IMR-90 (cell line): ENCODE measurements around the gene ESD. TPM values are rescaled to one million over a fixed set of nuclear protein-coding genes. Genes with fewer than 3 reads are reported as not detected.

Experiments used
- polyA plus RNA-seq, 3 experiments: library from polyadenylated mRNA; depleted of rRNA; stranded (reverse); fragments of >200 nt; gene quantifications; 2 replicates each; pipeline ENCODE4 v1.2.3, GENCODE V29; 2012; ENCODE audit warnings: low replicate concordance in 1 of 3
- total RNA-seq: library from RNA; depleted of rRNA; stranded (reverse); fragments of >200 nt; gene quantifications from 2 replicates; pipeline ENCODE4 v1.2.3, GENCODE V29; 2012; rRNA removed

Gene ESD
- total and polyA plus RNA-seq, 2 of the 4 experiments (the other 2 are of a cell fraction) = 90.4 to 135 TPM

Other genes with a start within 250 kb of the ESD start
- gene LRCH1, start 244.0 kb downstream of the ESD start, total RNA-seq = 7.8 and 8.8 TPM in 2 replicates
- gene LRCH1, start 244.0 kb downstream of the ESD start, polyA plus RNA-seq (2012; rRNA removed) = 7.0 and 7.2 TPM in 2 replicates
- gene HTR2A, start 99.9 kb upstream of the ESD start, total RNA-seq = not detected in 2 replicates
- gene HTR2A, start 99.9 kb upstream of the ESD start, polyA plus RNA-seq (2012; rRNA removed) = 0.02 TPM in 1 of 2 replicates, not detected in the other